CD1c-positive myeloid dendritic cell (primary cell): ENCODE data around the gene SLC29A4.

Source experiments
- DNase-seq: peaks from one replicate; pipeline ENCODE4 v3.0.0-alpha.2; 2016; ENCODE audit errors: extremely low spot score

SLC29A4 gene

GRCh38 chr7:5352440-5353010 lies 69.8 kb downstream of the SLC29A4 start:
- no peak for DNase-seq

GRCh38 chr7:5354460-5355232 lies 71.9 kb downstream of the SLC29A4 start:
- DNase-seq, result peak; percentile 20
